GM12878 (cell line): ENCODE measurements around the gene MFSD11. TPM values are rescaled to one million over a fixed set of nuclear protein-coding genes. Genes with fewer than 3 reads are reported as not detected.
A peak's percentile ranks its signal among the peaks of the same experiment; 100 is the strongest.

Experiments used
- CBX5 ChIP-seq: sonication (generic); IDR thresholded peaks from 2 replicates; pipeline ENCODE4 v1.6.1; 2016; ENCODE audit warnings: low read depth, moderate library complexity, mild to moderate bottlenecking, inconsistent platforms
- CTCF ChIP-seq, 3 experiments: IDR thresholded peaks in 2 of 3; conservative IDR thresholded peaks in 1 of 3; 2 replicates each; pipeline ENCODE4 v1.5.1; 2011; ENCODE audit warnings: low read depth in 3 of 3, low read length in 3 of 3, mild to moderate bottlenecking in 3 of 3, control low read depth in 2 of 3, moderate library complexity in 2 of 3, inconsistent platforms in 1 of 3, mixed read lengths in 1 of 3; ENCODE audit not compliant: control insufficient read depth in 2 of 3, insufficient read depth in 1 of 3; ENCODE audit errors: extremely low read depth in 1 of 3
- DPF2 ChIP-seq: fragments of 450-650 bp; IDR thresholded peaks from 2 replicates; pipeline ENCODE4 v1.6.1; 2017; ENCODE audit warnings: mild to moderate bottlenecking
- EED ChIP-seq: sonication (generic); IDR thresholded peaks from 2 replicates; pipeline ENCODE4 v1.6.1; 2016; ENCODE audit warnings: antibody characterized with exemption, low read depth
- IKZF1 ChIP-seq: fragments of 450-650 bp; conservative IDR thresholded peaks from 2 replicates; pipeline ENCODE4 v1.6.1; 2017; ENCODE audit warnings: antibody characterized with exemption, mild to moderate bottlenecking
- KLF5 ChIP-seq: fragments of 450-650 bp; IDR thresholded peaks from 2 replicates; pipeline ENCODE4 v1.6.1; 2014; ENCODE audit warnings: mild to moderate bottlenecking; ENCODE audit not compliant: partially characterized antibody
- MAX ChIP-seq: IDR thresholded peaks from 2 replicates; pipeline ENCODE4 v1.6.1; 2012; ENCODE audit warnings: low read depth, low read length, improper control_type of control experiment
- MEF2A ChIP-seq: IDR thresholded peaks from 2 replicates; pipeline ENCODE4 v1.6.1; 2011; ENCODE audit warnings: low read depth, mild to moderate bottlenecking, low read length, moderate library complexity; ENCODE audit not compliant: insufficient read depth
- MLLT1 ChIP-seq: fragments of 450-650 bp; IDR thresholded peaks from 2 replicates; pipeline ENCODE4 v1.6.1; 2016; ENCODE audit warnings: mild to moderate bottlenecking
- NBN ChIP-seq: fragments of 450-650 bp; IDR thresholded peaks from 2 replicates; pipeline ENCODE4 v1.6.1; 2016
- POLR2AphosphoS2 ChIP-seq: IDR thresholded peaks from 2 replicates; pipeline ENCODE4 v1.6.1; 2011; ENCODE audit warnings: low read depth, mild to moderate bottlenecking, low read length, improper control_type of control experiment, moderate library complexity
- RAD21 ChIP-seq: IDR thresholded peaks from 2 replicates; pipeline ENCODE4 v1.6.1; 2011; ENCODE audit warnings: mild to moderate bottlenecking, low read depth, low read length, moderate library complexity; ENCODE audit not compliant: insufficient read depth
- RCOR1 ChIP-seq: conservative IDR thresholded peaks from 2 replicates; pipeline ENCODE4 v1.6.1; 2012; ENCODE audit warnings: low read depth, low read length, improper control_type of control experiment
- SMARCA5 ChIP-seq: fragments of 450-650 bp; IDR thresholded peaks from 2 replicates; pipeline ENCODE4 v1.6.1; 2017; ENCODE audit warnings: mild to moderate bottlenecking
- SUPT20H ChIP-seq: IDR thresholded peaks from 2 replicates; pipeline ENCODE4 v1.6.1; 2011; ENCODE audit warnings: low read depth, mild to moderate bottlenecking, low read length, moderate library complexity, borderline replicate concordance; ENCODE audit not compliant: control insufficient read depth
- TAF1 ChIP-seq: IDR thresholded peaks from 2 replicates; pipeline ENCODE4 v1.6.1; 2011; ENCODE audit warnings: mild to moderate bottlenecking, low read depth, low read length, borderline replicate concordance
- USF2 ChIP-seq: IDR thresholded peaks from 2 replicates; pipeline ENCODE4 v1.6.1; 2011; ENCODE audit warnings: low read depth, low read length, improper control_type of control experiment, borderline replicate concordance
- ZBTB40 ChIP-seq: fragments of 450-650 bp; IDR thresholded peaks from 2 replicates; pipeline ENCODE4 v1.6.1; 2016; ENCODE audit warnings: mild to moderate bottlenecking, moderate library complexity, borderline replicate concordance
- ZNF207 ChIP-seq: fragments of 450-650 bp; IDR thresholded peaks from 2 replicates; pipeline ENCODE4 v1.6.1; 2014; ENCODE audit warnings: antibody characterized with exemption, mild to moderate bottlenecking, borderline replicate concordance
- polyA plus RNA-seq, 11 experiments: library from polyadenylated mRNA; depleted of rRNA in 4 of 11; unstranded in 6 of 11; stranded (reverse) in 5 of 11; fragments of >200 nt; fragmentation: Nextera tagmentation in 4 of 11; fragmentation: Illumina TruSeq in 1 of 11; extraction: Ambion mirVana in 4 of 11; extraction: Trizol in 1 of 11; gene quantifications; 1 replicate in 1 of 11; 2 replicates in 10 of 11; pipeline versions ENCODE4 v1.2.1 to v1.2.3, GENCODE V29; 2011 to 2016; ENCODE audit warnings: inconsistent platforms in 2 of 11, missing spikeins in 2 of 11, low read depth in 1 of 11
- total RNA-seq, 4 experiments: library from RNA; depleted of rRNA in 3 of 4; stranded (reverse); fragments of >200 nt in 3 of 4; fragmentation: Illumina TruSeq in 1 of 4; extraction: Trizol in 1 of 4; gene quantifications; 2 replicates each; pipeline versions ENCODE4 v1.2.1 to v1.2.3, GENCODE V29; 2013 to 2021

Gene MFSD11
- total and polyA plus RNA-seq, 10 of the 15 experiments (the other 5 are each of a cell fraction or from before 2014, with no cell fraction given), result 11.0 to 19.4 (median 15.5) TPM

- peak; percentile 59; the same call in 1 of the 2 replicates for TF ChIP-seq ZBTB40
- 0 out of 2 replicates have a peak, but pooled peaks have one; percentile 25 for TF ChIP-seq CBX5
- no peak for TF ChIP-seq KLF5
- TF ChIP-seq MLLT1, result peak; percentile 23; the same call in 1 of the 2 replicates
- peak; percentile 54; the same call in 1 of the 2 replicates for TF ChIP-seq IKZF1
- TF ChIP-seq MEF2A, result peak; percentile 44; the same call in 1 of the 2 replicates
- TF ChIP-seq TAF1, result 0 out of 2 replicates have a peak, but pooled peaks have one; percentile 68
- peak; percentile 75 for TF ChIP-seq USF2
- TF ChIP-seq RCOR1, result 0 out of 2 replicates have a peak, but pooled peaks have one; percentile 35
- peak; percentile 70 to 79 (median 75) for TF ChIP-seq CTCF (IDR thresholded peaks at IDR 0.05 in 2 of 3, conservative IDR thresholded peaks at IDR 0.05 in 1 of 3; ENCODE audit: control insufficient read depth in 2 of 3, extremely low read depth in 1 of 3, insufficient read depth in 1 of 3, low read depth in 3 of 3, low read length in 3 of 3)
- TF ChIP-seq RAD21, result peak; percentile 54
- peak; percentile 92 for TF ChIP-seq SMARCA5
- TF ChIP-seq SUPT20H, result no peak
- no peak for TF ChIP-seq NBN
- no peak for TF ChIP-seq POLR2AphosphoS2
- peak; percentile 79 for TF ChIP-seq DPF2
- peak; percentile 93 for TF ChIP-seq MAX
- peak; percentile 74; the same call in 1 of the 2 replicates for TF ChIP-seq ZNF207
- peak; percentile 17; the same call in 1 of the 2 replicates for TF ChIP-seq EED
These were observed 10.9 kb upstream of the MFSD11 start, which contains the start of gene METTL23 (continued) for GRCh38 chr17:76726776-76727718.
